Activated naive CD8-positive, alpha-beta T cell treated with anti-CD3 and anti-CD28 coated beads for 36 hours (primary cell): ENCODE measurements around the gene GNB1L. TPM values are rescaled to one million over a fixed set of nuclear protein-coding genes. Genes with fewer than 3 reads are reported as not detected.
"Not testable (repeated sequence)": the region's sequence is repeated elsewhere in the genome, so short reads cannot be mapped to it uniquely, and the experiment has no call there.

Experiments used
- DNase-seq: peaks from one replicate; pipeline ENCODE4 v3.0.0; 2021
- H3K27ac Mint-ChIP-seq: one replicate; pipeline ENCODE4 v1.8.0; 2022; ENCODE audit warnings: mild to moderate bottlenecking, moderate library complexity, mixed read lengths
- H3K27me3 Mint-ChIP-seq: one replicate; pipeline ENCODE4 v1.8.0; 2022; ENCODE audit warnings: mild to moderate bottlenecking, mixed read lengths
- H3K36me3 Mint-ChIP-seq: one replicate; pipeline ENCODE4 v1.8.0; 2021; ENCODE audit warnings: mild to moderate bottlenecking, mixed read lengths
- H3K4me1 Mint-ChIP-seq: one replicate; pipeline ENCODE4 v1.8.0; 2021; ENCODE audit warnings: mixed read lengths
- H3K4me3 Mint-ChIP-seq: one replicate; pipeline ENCODE4 v1.8.0; 2022; ENCODE audit warnings: mild to moderate bottlenecking, moderate library complexity, mixed read lengths
- H3K9me3 Mint-ChIP-seq: one replicate; pipeline ENCODE4 v1.8.0; 2022; ENCODE audit warnings: mixed read lengths
- total RNA-seq, 2 experiments: library from RNA; stranded (reverse); gene quantifications; one replicate each; pipeline ENCODE4 v1.2.3, GENCODE V29; 2021

GNB1L gene
- total RNA-seq, 2 experiments from 2014 or later = 14.5 TPM

GRCh38 chr22:19834599-19834998 is 20.1 kb downstream of the GNB1L start:
- H3K36me3 Mint-ChIP-seq = peaks cover 7% of the 10 kb centered on the region
- H3K27ac Mint-ChIP-seq = no peak overlapping the region
- H3K4me1 Mint-ChIP-seq = peaks cover 28% of the 10 kb centered on the region
- no peaks in the 10 kb centered on the region for H3K27me3 Mint-ChIP-seq
- DNase-seq = no peak
- H3K4me3 Mint-ChIP-seq = no peak overlapping the region
- no peaks in the 10 kb centered on the region for H3K9me3 Mint-ChIP-seq

- H3K4me3 Mint-ChIP-seq, H3K36me3 Mint-ChIP-seq, DNase-seq, H3K27me3 Mint-ChIP-seq, H3K27ac Mint-ChIP-seq, H3K9me3 Mint-ChIP-seq: not testable (repeated sequence)
- peaks cover 28% of the 10 kb centered on the region for H3K4me1 Mint-ChIP-seq
Observed at GRCh38 chr22:19833327-19833726, 21.3 kb downstream of the GNB1L start.

DNA sequence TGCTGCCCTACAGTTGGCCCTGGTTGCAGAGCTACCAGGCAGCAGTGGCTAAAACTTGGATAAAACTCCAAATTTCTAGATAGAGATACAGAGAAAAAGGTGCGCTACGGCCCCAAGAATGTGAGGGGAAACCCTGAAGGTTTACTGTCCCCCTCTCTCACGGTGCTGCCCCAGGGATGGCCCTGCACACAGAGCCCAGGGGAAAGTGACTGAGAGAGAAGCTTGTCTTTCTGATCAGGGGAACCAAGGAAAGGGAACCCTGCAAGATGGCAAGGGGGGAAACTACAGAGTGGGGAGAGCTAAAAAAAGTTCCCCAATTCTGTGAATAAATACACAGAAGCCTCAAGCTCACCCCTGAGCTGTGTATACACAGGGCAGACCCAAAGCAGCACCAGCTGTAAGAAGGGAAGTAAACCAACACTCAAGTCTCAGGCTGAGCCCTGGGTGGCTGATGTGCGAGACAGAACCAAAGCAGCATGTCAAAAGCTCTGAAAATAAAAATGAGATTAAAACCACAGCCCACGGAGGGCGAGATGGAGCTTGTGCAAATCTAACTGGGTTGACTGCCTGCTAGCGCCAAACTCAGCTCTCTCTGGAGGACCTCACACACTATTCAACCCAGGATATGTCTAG is 22.1 kb downstream of the GNB1L start:
- Mint-ChIP-seq H3K27me3 (no peaks in the 10 kb centered on the region), H3K36me3 (peaks cover 7% of the 10 kb centered on the region), H3K4me1 (peaks cover 24% of the 10 kb centered on the region), H3K27ac (no peak overlapping the region), H3K4me3 (no peak overlapping the region), H3K9me3 (no peaks in the 10 kb centered on the region)
- DNase-seq = no peak

DNA sequence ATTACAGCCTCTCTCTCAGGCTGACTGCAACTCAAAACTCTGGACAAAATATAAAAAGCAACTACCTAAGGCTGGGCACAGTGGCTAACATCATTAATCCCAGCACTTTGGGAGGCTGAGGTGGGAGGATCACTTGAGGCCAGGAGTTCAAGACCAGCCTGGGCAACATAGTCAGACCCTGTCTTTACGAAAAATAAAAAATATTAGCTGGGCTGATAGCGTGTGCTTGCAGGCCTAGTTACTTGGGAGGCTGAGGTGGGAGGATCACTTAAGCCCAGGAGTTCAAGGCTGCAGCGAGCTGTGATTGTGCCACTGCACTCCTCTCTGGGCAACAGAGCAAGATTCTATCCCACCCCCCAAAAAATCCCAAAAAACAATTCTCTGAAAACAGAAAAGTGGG is 22.7 kb downstream of the GNB1L start:
- not testable (repeated sequence) for H3K27me3 Mint-ChIP-seq, DNase-seq, H3K9me3 Mint-ChIP-seq, H3K4me3 Mint-ChIP-seq, H3K27ac Mint-ChIP-seq, H3K36me3 Mint-ChIP-seq
- peaks cover 23% of the 10 kb centered on the region for H3K4me1 Mint-ChIP-seq

DNA sequence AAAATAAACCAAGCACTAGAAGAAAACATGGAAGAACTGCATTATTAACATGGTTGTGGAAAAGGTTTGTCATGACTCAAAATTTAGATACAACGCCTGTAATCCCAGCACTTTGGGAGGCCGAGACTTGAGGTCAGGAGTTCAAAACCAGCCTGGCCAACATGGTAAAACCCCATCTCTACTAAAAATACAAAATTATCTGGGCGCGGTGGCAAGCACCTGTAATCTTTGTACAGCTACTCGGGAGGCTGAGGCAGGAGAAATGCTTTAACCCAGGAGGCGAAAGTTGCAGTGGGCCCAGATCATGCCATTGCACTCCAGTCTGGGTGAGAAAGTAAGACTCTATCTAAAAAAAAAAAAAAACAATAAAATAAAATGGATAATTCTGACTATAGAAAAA is 23.7 kb downstream of the GNB1L start:
- no peaks in the 10 kb centered on the region for H3K9me3 Mint-ChIP-seq
- H3K27me3 Mint-ChIP-seq = no peaks in the 10 kb centered on the region
- H3K4me3 Mint-ChIP-seq = no peak overlapping the region
- H3K36me3 Mint-ChIP-seq = peaks cover 7% of the 10 kb centered on the region
- peaks cover 20% of the 10 kb centered on the region for H3K4me1 Mint-ChIP-seq
- H3K27ac Mint-ChIP-seq = no peak overlapping the region
- DNase-seq = no peak

DNA sequence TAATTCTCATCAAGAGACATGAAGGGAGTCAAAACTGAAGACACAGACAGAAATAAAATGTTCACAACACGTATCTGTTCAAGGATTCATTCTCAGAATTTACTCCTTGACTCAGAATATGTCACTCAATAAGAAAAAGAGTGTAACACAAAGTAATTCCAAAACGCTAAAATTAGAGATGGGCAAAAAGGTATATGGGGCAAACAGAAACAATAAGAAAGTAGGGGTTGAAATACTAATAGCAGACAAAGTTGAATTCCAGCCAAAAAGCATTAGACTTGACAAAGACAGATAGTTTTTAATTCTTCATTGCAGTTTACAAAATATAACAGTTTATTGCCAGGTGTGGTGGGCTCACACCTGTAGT is 26.7 kb downstream of the GNB1L start:
- Mint-ChIP-seq H3K27me3 (no peaks in the 10 kb centered on the region), H3K9me3 (no peaks in the 10 kb centered on the region), H3K27ac (no peak overlapping the region), H3K36me3 (no peaks in the 10 kb centered on the region), H3K4me3 (no peak overlapping the region), H3K4me1 (peaks cover 7% of the 10 kb centered on the region)
- DNase-seq = no peak

DNA sequence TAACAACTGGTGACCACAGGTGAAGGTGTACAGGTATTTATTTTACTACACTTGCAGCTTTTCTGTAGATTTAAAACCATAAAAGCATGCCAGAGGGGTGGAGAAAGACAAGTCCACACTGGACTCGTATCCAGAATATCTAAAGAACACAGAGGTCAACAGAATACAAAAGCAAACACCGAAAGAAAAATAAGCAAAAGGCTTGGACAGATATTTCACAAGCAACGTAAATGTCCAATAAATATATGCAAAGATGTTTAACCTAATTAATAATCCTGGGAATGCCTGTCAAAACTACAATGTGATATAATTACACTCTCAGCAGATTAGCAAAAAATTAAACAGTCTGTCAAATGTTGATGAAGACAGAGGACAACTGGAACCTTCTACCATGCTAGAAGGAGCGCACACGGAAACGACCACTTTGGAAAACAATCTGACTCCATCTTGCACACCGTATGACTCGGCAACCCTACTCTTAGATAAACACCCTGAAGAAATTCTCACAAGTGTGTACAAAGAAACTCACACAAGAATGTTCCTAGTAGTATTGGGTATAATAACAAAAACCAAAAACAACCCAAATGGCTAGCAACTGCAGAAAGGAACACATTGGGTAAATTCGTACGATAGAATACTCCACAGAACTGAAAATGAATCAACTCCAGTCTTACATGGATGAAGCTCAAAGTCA is 27.2 kb downstream of the GNB1L start:
- Mint-ChIP-seq H3K9me3 (no peaks in the 10 kb centered on the region), H3K27ac (no peak overlapping the region), H3K4me1 (peaks cover 2% of the 10 kb centered on the region), H3K36me3 (no peaks in the 10 kb centered on the region), H3K4me3 (no peak overlapping the region), H3K27me3 (no peaks in the 10 kb centered on the region)
- DNase-seq = no peak

DNA sequence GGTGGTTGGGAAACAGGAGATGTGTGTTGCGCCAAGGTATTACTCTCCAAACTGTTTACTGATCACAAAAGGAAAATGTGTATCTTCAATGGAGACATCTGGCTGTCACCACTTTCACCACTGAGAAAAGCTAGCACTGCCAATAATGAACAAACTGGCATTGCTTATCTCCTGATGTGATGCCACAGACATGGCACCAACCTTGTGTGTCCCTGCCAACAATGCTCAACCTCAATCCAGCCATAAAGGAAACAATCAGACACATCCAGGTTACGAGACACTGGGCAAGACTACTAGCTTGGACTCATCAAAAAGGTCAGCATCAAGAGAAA is 28.1 kb downstream of the GNB1L start:
- H3K27me3 Mint-ChIP-seq = no peaks in the 10 kb centered on the region
- no peaks in the 10 kb centered on the region for H3K9me3 Mint-ChIP-seq
- no peak overlapping the region for H3K27ac Mint-ChIP-seq
- H3K36me3 Mint-ChIP-seq = no peaks in the 10 kb centered on the region
- H3K4me3 Mint-ChIP-seq = no peak overlapping the region
- no peaks in the 10 kb centered on the region for H3K4me1 Mint-ChIP-seq
- no peak for DNase-seq

DNA sequence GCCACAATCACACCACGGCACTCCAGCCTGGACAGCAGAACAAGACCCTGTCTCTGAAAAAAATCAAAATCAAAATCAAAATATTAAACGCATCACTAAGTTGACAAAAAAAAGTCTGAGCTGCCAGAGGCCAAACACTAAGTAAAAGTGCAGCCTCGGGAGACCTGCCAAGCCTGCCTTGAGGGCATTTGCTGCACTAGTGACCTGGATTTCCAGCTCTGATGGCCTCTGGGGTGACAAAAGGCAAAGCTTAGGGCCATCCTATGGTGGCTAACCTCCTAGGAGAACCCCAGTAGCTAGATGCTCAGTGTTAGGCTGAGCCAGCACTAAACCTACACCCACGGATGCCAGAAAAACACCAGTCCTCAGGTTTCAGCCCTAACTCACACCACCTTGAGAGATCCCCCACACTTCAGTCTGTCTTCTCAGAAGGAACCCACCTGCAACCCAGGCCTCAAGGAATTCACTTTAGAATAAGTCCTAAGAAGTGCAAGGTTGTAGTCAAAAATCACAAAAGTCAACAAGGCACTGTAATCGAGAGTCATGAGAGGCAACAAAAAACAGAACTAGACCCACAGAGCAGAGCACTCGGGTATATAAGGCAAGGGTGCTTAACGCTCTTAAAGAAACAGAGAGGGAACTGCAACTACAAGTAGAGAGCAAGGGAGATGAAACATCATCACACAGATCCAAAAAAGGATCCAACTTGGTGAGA is 28.6 kb downstream of the GNB1L start:
- Mint-ChIP-seq H3K27ac (no peak overlapping the region), H3K4me3 (no peak overlapping the region), H3K4me1 (no peaks in the 10 kb centered on the region), H3K36me3 (no peaks in the 10 kb centered on the region), H3K27me3 (no peaks in the 10 kb centered on the region), H3K9me3 (no peaks in the 10 kb centered on the region)
- DNase-seq = no peak

DNA sequence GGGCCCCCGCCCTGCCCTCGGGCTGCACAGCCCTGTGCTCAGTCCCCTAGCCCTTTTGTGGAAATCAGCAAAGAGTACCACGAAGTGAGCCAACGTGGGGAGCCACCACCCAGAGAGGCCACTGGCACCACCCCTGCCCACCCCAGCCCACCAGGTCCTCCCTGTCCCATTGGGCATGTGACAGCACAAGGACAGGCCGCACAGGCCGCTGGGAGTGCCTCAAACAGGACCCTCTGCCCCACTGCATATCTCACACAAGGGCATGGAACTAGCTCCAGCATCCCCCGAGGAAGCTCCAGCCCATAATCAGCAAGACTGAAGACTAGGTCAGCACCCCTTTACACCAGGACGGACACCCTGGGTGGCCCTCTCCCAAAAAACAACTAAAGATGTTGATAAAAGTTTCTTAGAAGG is 29.7 kb downstream of the GNB1L start:
- DNase-seq = no peak
- Mint-ChIP-seq H3K36me3 (no peaks in the 10 kb centered on the region), H3K27ac (no peak overlapping the region), H3K4me1 (no peaks in the 10 kb centered on the region), H3K27me3 (no peaks in the 10 kb centered on the region), H3K4me3 (no peak overlapping the region), H3K9me3 (no peaks in the 10 kb centered on the region)

DNA sequence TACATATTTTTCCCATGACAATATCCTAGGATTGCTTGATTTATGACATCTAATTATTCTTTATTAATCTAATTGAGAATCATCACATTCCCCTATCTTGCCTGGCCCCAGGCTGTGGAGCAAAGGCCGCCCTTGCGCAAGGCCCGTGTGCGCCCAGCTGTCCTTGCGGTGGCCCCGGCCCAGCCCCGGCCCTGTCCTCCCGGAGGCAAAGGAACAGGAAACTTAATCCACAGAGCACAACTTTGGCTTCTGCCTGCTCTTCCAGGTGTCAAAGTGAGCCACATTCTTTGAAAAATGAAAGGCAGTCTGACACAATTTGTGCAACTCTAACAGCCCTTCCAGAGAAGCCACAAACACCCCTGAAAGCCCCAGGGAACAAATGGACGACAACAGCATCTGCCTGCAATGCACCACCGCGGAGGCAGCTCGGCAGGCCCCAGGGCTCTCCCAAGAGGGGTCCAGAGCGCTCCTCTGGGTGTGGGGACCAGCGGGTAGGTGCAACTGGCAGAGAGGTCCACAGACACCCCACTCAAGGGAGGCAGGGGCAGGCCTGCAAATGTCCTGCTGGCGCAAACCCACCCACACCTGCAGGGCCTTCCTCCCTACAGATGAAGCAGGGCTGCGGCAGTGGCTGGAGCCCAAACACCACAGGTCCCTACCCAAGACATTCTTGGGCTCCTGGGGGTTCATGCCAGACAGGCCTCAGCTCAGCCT is 30.3 kb downstream of the GNB1L start:
- no peaks in the 10 kb centered on the region for H3K36me3 Mint-ChIP-seq
- no peaks in the 10 kb centered on the region for H3K27me3 Mint-ChIP-seq
- no peak overlapping the region for H3K27ac Mint-ChIP-seq
- H3K9me3 Mint-ChIP-seq = no peaks in the 10 kb centered on the region
- H3K4me3 Mint-ChIP-seq = no peak overlapping the region
- DNase-seq = no peak
- H3K4me1 Mint-ChIP-seq = no peaks in the 10 kb centered on the region

DNA sequence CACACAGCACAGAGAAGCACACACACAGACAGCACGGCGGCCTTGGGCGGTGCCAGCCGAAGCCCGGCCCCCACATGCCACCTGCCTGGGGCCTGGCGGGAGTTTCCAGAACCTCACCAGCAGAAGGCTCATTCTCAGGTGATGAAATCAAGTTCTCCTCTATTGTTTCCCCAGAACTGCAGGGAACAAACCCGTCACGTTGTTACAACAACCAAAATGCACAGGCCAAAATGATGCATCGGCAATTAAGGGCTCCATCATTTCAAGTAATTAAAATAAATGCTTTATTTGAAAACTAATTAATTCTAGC is 30.8 kb downstream of the GNB1L start:
- no peak overlapping the region for H3K27ac Mint-ChIP-seq
- H3K4me1 Mint-ChIP-seq = no peaks in the 10 kb centered on the region
- no peaks in the 10 kb centered on the region for H3K9me3 Mint-ChIP-seq
- H3K4me3 Mint-ChIP-seq = no peak overlapping the region
- H3K27me3 Mint-ChIP-seq = no peaks in the 10 kb centered on the region
- DNase-seq = no peak
- H3K36me3 Mint-ChIP-seq = no peaks in the 10 kb centered on the region

GRCh38 chr22:19823191-19823901 is 31.3 kb downstream of the GNB1L start:
- Mint-ChIP-seq H3K4me1 (no peaks in the 10 kb centered on the region), H3K27ac (no peak overlapping the region), H3K4me3 (no peak overlapping the region)

GRCh38 chr22:19822301-19823117 is 32.2 kb downstream of the GNB1L start:
- Mint-ChIP-seq H3K9me3 (no peaks in the 10 kb centered on the region), H3K36me3 (no peaks in the 10 kb centered on the region), H3K4me3 (no peak overlapping the region), H3K27ac (no peak overlapping the region), H3K4me1 (no peaks in the 10 kb centered on the region), H3K27me3 (no peaks in the 10 kb centered on the region)
- DNase-seq = no peak

More at GRCh38 chr22:19823191-19823901, 31.3 kb downstream of the GNB1L start:
- Mint-ChIP-seq H3K9me3 (no peaks in the 10 kb centered on the region), H3K36me3 (no peaks in the 10 kb centered on the region), H3K27me3 (no peaks in the 10 kb centered on the region)
- DNase-seq = no peak
